ENCODE data around the gene DNAJC5G.

Gene DNAJC5G

GRCh38 chr2:27237341-27237945 lies 37.8 kb upstream of the DNAJC5G start:
- no peak for TF ChIP-seq CTCF (IDR thresholded peaks at IDR 0.05; ENCODE audit: low read depth, low read length)
- H3K4me3 ChIP-seq (ENCODE audit: low read depth, low read length), result no peak overlapping the region

GRCh38 chr2:27238976-27239375 lies 36.3 kb upstream of the DNAJC5G start:
- no peak for TF ChIP-seq CTCF (IDR thresholded peaks at IDR 0.05; ENCODE audit: low read depth, low read length)

DNA sequence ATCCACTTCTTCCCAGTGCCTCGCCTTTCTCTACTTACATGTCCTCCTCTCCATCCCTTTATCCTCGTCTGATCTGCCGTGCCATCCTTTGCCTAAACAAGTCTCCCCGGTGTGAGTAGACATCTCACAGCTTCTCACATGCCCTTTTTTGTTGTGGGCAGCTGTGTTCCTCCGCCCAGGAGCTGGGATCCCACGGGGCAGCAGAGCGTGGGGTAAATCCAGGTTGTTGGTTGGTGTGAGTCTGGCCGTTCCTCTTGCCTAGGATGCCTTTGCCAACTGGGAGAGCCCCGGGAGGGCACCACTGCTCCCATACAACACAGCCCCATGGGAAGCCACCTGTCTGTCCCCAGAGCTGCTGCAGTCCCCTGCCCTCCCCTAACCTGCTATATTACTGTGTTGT lies 34.8 kb upstream of the DNAJC5G start:
- TF ChIP-seq CTCF (IDR thresholded peaks at IDR 0.05; ENCODE audit: low read depth, low read length), result no peak
- no peak overlapping the region for H3K4me3 ChIP-seq (ENCODE audit: low read depth, low read length)

More at GRCh38 chr2:27238976-27239375, 36.3 kb upstream of the DNAJC5G start:
- H3K4me3 ChIP-seq (ENCODE audit: low read depth, low read length), result no peak overlapping the region

- H3K4me3 ChIP-seq (ENCODE audit: low read depth, low read length), result no peak overlapping the region
- no peak for TF ChIP-seq CTCF (IDR thresholded peaks at IDR 0.05; ENCODE audit: low read depth, low read length)
Measured at GRCh38 chr2:27241761-27242613, 33.2 kb upstream of the DNAJC5G start.

DNA sequence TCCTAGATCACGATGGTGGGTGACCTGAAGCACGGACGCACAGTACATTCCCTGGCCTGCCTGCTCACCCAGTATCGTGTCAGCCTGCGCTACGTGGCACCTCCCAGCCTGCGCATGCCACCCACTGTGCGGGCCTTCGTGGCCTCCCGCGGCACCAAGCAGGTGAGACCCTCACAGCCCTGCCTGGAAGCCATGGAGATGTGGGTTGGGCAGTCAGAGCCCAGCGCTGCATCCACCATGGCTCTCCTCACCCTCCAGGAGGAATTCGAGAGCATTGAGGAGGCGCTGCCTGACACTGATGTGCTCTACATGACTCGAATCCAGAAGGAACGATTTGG lies 32.6 kb upstream of the DNAJC5G start:
- TF ChIP-seq CTCF (IDR thresholded peaks at IDR 0.05; ENCODE audit: low read depth, low read length), result no peak
- H3K4me3 ChIP-seq (ENCODE audit: low read depth, low read length), result no peak overlapping the region

DNA sequence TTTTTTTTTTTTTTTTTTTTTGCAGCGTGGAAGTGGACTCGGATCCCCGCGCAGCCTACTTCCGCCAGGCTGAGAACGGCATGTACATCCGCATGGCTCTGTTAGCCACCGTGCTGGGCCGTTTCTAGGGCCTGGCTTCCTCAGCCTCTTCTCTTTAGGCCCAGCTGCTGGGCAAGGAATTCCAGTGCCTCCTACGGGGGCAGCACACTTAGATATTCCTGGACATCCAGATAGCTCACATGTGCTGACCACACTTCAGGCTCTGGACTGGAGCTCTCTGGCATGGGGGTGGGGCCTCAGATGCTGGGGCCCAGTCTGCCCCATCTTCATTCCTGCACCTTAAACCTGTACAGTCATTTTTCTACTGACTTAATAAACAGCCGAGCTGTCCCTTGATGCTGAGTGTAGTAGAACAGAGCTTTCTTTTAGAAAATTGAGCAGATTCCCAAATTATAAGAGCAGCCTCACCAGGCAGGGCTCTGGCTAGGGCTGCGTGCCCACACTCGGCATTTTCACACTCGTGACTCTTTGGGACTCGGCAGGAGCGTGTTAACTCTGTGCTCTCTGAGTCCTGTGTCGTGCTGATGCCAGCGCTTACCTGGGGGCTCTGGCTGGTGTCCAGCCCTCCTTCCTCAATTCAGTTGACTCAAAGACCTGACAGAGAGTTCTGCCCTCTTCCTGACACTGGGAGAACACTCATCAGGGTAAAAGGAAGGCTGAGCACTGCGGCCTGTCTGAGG lies 31.7 kb upstream of the DNAJC5G start:
- no peak overlapping the region for H3K4me3 ChIP-seq (ENCODE audit: low read depth, low read length)
- TF ChIP-seq CTCF (IDR thresholded peaks at IDR 0.05; ENCODE audit: low read depth, low read length), result no peak

- no peak for TF ChIP-seq CTCF (IDR thresholded peaks at IDR 0.05; ENCODE audit: low read depth, low read length)
- H3K4me3 ChIP-seq (ENCODE audit: low read depth, low read length), result no peak overlapping the region
Measured at GRCh38 chr2:27245116-27245515, 30.1 kb upstream of the DNAJC5G start.

Measured in WI38 (cell line).